Subcutaneous abdominal adipose tissue (tissue), 5 donors: ENCODE data around the gene DNAH14.
A peak's percentile ranks its signal among the peaks of the same experiment; 100 is the strongest.

ENCODE experiments used
- H3K27ac ChIP-seq: one replicate; pipeline ENCODE4 v1.7.0; 2013; ENCODE audit warnings: low read depth, mild to moderate bottlenecking, inconsistent platforms, low read length, moderate library complexity
- H3K27me3 ChIP-seq, 5 donors: one replicate each; pipeline ENCODE4 v1.7.0; 2013; ENCODE audit warnings: low read length in 5 of 5, inconsistent platforms in 1 of 5; ENCODE audit not compliant: control insufficient read depth in 5 of 5, insufficient read depth in 4 of 5
- H3K36me3 ChIP-seq, 5 donors: one replicate each; pipeline ENCODE4 v1.7.0; 2013; ENCODE audit warnings: low read length in 5 of 5; ENCODE audit not compliant: control insufficient read depth in 5 of 5, insufficient read depth in 5 of 5
- H3K4me1 ChIP-seq, 5 donors: one replicate each; pipeline ENCODE4 v1.7.0; 2013; ENCODE audit warnings: low read length in 5 of 5, mild to moderate bottlenecking in 3 of 5, moderate library complexity in 1 of 5; ENCODE audit not compliant: control insufficient read depth in 5 of 5, insufficient read depth in 5 of 5
- H3K4me3 ChIP-seq, 5 donors: one replicate each; pipeline ENCODE4 v1.7.0; 2013; ENCODE audit warnings: low read length in 5 of 5, low read depth in 1 of 5
- H3K9ac ChIP-seq, 5 donors: one replicate each; pipeline ENCODE4 v1.7.0; 2013; ENCODE audit warnings: low read length in 5 of 5, mild to moderate bottlenecking in 4 of 5, moderate library complexity in 3 of 5
- H3K9me3 ChIP-seq, 5 donors: one replicate each; pipeline ENCODE4 v1.7.0; 2013; ENCODE audit warnings: low read length in 5 of 5; ENCODE audit not compliant: control insufficient read depth in 5 of 5
- donor health status: healthy.
- donor health status: healthy.
- donor health status: healthy.
- donor health status: healthy.
- donor health status: healthy.

DNAH14 gene

GRCh38 chr1:225434046-225434445 lies 504.6 kb downstream of the DNAH14 start:
- H3K27me3 ChIP-seq, result no peaks in the 10 kb centered on the region
- peaks cover 0 to 7% (median 3%) of the 10 kb centered on the region in 5 donors for H3K4me1 ChIP-seq
- no peaks in the 10 kb centered on the region for H3K36me3 ChIP-seq
- no peak overlapping the region for H3K27ac ChIP-seq
- H3K9ac ChIP-seq, result no peak overlapping the region
- peaks cover 0 to 4% (median 0%) of the 10 kb centered on the region in 5 donors for H3K9me3 ChIP-seq
- no peak overlapping the region for H3K4me3 ChIP-seq

GRCh38 chr1:225435076-225435475 lies 505.6 kb downstream of the DNAH14 start:
- H3K9me3 ChIP-seq, result peaks cover 0 to 4% (median 0%) of the 10 kb centered on the region in 5 donors
- no peaks in the 10 kb centered on the region for H3K36me3 ChIP-seq
- peaks cover 0 to 3% (median 0%) of the 10 kb centered on the region in 5 donors for H3K4me1 ChIP-seq
- H3K27me3 ChIP-seq, result no peaks in the 10 kb centered on the region
- H3K27ac ChIP-seq, result no peak overlapping the region
- no peak overlapping the region for H3K4me3 ChIP-seq
- H3K9ac ChIP-seq, result no peak overlapping the region

GRCh38 chr1:225435487-225435886 lies 506.0 kb downstream of the DNAH14 start:
- no peak overlapping the region for H3K27ac ChIP-seq
- H3K9me3 ChIP-seq, result peaks cover 0 to 4% (median 0%) of the 10 kb centered on the region in 5 donors
- H3K4me3 ChIP-seq, result no peak overlapping the region
- no peak overlapping the region for H3K9ac ChIP-seq
- H3K4me1 ChIP-seq, result peaks cover 0 to 3% (median 0%) of the 10 kb centered on the region in 5 donors
- H3K36me3 ChIP-seq, result no peaks in the 10 kb centered on the region
- H3K27me3 ChIP-seq, result no peaks in the 10 kb centered on the region

DNA sequence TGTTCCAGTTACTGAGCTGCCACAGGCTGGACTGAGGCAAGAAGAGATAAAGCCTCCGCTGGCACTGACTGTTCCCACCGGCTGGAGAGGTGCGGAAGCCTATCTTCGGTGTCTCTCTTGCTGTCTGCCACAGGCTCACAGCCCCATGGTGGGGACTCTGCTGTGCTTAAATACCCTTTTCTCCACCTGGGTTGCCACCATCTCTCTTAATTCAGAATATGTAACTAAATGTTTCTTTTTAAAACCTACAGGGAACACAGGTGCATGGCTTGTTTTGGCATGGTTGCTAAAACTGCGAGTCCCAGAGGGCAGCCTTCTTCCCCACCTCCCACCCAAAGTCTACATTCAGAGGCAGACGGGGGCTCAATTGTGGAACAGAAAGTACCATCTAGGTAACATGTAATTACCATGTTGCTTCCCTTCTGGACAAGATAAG lies 506.5 kb downstream of the DNAH14 start:
- H3K4me1 ChIP-seq, result peaks cover 0 to 3% (median 0%) of the 10 kb centered on the region in 5 donors
- H3K27me3 ChIP-seq, result no peaks in the 10 kb centered on the region
- H3K4me3 ChIP-seq, result no peak overlapping the region
- H3K36me3 ChIP-seq, result no peaks in the 10 kb centered on the region
- peaks cover 0 to 4% (median 0%) of the 10 kb centered on the region in 5 donors for H3K9me3 ChIP-seq
- no peak overlapping the region for H3K9ac ChIP-seq
- no peak overlapping the region for H3K27ac ChIP-seq

- Histone ChIP-seq H3K4me3 (no peak overlapping the region), H3K4me1 (peaks cover 0 to 14% (median under 1%) of the 10 kb centered on the region in 5 donors), H3K9me3 (no peaks in the 10 kb centered on the region), H3K27ac (no peak overlapping the region), H3K36me3 (no peaks in the 10 kb centered on the region), H3K9ac (no peak overlapping the region), H3K27me3 (no peaks in the 10 kb centered on the region)
These were observed 508.4 kb downstream of the DNAH14 start for GRCh38 chr1:225437710-225438437.

- H3K36me3 ChIP-seq, result no peaks in the 10 kb centered on the region
- no peak overlapping the region for H3K4me3 ChIP-seq
- H3K4me1 ChIP-seq, result peaks cover 6 to 38% (median 20%) of the 10 kb centered on the region in 5 donors
- H3K9me3 ChIP-seq, result no peaks in the 10 kb centered on the region
- H3K9ac ChIP-seq, result no peak overlapping the region
- no peak overlapping the region for H3K27ac ChIP-seq
- no peaks in the 10 kb centered on the region for H3K27me3 ChIP-seq
These were observed 511.1 kb downstream of the DNAH14 start for GRCh38 chr1:225440380-225441221.

DNA sequence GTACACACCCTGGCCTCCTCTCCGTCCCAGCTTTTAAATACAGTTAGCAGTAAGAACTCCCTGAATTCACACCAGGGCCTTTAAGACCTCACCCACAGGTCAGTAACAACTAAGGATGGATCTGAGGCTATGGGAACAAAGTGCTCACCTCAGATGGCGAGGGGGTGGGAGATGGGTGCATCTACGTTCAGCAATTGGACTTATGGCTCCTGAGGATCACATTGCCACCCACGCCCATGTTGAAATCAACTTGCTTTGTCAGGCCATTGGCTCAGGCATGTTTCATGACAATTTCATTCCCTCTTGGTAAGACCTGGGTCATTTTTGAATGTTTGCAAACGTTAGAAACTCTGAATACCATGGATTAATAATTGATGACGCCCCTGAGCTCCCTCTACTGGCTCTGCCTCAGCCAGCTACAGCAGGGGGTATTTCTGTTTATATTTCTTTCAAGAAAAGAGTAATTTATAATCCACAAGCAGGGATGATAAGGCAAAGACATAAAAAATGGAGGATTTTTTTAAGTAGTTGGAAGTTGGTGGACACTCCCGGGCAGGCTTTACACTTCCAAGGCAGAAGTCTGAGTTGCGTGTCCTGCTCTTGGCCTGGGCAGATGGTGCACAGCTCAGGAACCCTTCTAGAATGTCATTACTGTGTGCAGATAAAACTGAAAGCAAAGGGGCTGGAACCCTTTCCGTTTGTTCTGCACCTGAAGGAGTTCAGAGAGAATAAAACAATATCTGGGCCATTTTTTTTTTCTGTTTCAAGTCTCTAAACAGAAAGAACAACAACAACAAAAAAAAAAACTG lies 512.0 kb downstream of the DNAH14 start:
- H3K27ac ChIP-seq, result no peak overlapping the region
- no peaks in the 10 kb centered on the region for H3K27me3 ChIP-seq
- no peak overlapping the region for H3K9ac ChIP-seq
- H3K4me1 ChIP-seq, result peaks cover 7 to 47% (median 27%) of the 10 kb centered on the region in 5 donors
- H3K9me3 ChIP-seq, result no peaks in the 10 kb centered on the region
- no peaks in the 10 kb centered on the region for H3K36me3 ChIP-seq
- no peak overlapping the region for H3K4me3 ChIP-seq

- Histone ChIP-seq H3K36me3 (no peaks in the 10 kb centered on the region), H3K4me1 (peaks cover 8 to 53% (median 30%) of the 10 kb centered on the region in 5 donors), H3K9me3 (no peaks in the 10 kb centered on the region), H3K27me3 (no peaks in the 10 kb centered on the region), H3K27ac (no peak overlapping the region), H3K9ac (no peak overlapping the region), H3K4me3 (no peak overlapping the region)
These were observed 512.6 kb downstream of the DNAH14 start for GRCh38 chr1:225442123-225442505.

DNA sequence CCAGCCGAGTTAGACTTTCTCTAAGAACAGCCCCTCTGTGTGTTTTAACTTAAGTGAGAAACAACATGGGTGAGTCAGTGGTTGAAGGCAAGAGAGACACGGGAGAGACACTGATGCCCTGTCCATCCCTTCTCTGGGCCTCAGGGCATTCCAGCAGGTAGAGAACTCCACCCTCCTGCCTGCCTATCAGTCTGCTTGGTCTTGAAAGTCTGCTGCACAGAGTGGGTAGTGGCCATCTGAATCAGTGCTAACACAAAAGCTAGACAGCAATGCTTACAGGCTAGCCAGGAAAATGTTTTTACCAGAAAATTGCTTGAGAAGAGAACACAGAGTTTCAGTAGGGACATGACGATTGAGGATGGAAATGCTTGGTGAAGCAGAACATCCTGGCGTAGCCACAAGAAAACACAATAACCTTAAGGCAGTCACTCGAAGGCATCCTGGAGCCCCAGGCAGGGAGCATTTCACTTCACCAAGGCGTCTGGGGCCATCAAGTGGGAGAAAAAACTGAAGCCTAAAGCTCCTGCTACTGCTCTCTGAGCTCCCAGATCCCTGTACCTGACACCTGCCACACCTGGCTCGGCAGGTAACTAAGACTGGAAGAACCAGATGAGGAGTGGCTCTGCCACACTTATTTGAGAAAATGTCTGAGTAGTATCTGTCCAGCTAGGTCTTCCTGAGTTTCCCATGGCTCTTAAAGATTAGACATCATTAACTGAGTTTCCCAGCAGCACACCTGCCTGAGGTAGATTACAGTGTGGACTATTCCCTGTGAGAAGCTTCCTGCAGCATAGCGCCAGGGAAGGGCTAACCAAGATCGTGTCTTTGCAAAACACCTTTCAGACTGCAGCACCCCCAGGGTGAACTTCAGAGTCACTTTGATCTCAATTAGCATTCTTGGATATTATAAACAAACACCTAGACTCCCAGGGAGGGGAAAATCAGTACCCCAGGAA lies 516.4 kb downstream of the DNAH14 start:
- Histone ChIP-seq H3K27me3 (peaks cover 0 to 6% (median 0%) of the 10 kb centered on the region in 5 donors), H3K4me3 (peak overlapping the region in 2 of 5 donors; percentile 3 to 40), H3K9ac (no peak overlapping the region), H3K27ac (peak overlapping the region; percentile 71), H3K36me3 (no peaks in the 10 kb centered on the region), H3K9me3 (no peaks in the 10 kb centered on the region), H3K4me1 (peaks cover 17 to 72% (median 45%) of the 10 kb centered on the region in 5 donors)
